ENCODE results near the gene IGFL3. TPM values are rescaled to one million over a fixed set of nuclear protein-coding genes. Genes with fewer than 3 reads are reported as not detected.
A peak's percentile ranks its signal among the peaks of the same experiment; 100 is the strongest.

The IGFL3 gene
- polyA plus RNA-seq, 1 of the 3 experiments (the other 2 are of a cell fraction), result not detected

GRCh38 chr19:46133777-46134241, 9.3 kb upstream of the IGFL3 start (continued):
- TF ChIP-seq MAX (IDR thresholded peaks at IDR 0.05; ENCODE audit: low read depth) (no peak), MEF2A (IDR thresholded peaks at IDR 0.05; ENCODE audit: borderline replicate concordance, low read depth) (no peak), RAD21 (IDR thresholded peaks at IDR 0.05; ENCODE audit: low read length) (no peak), MXI1 (IDR thresholded peaks at IDR 0.05; ENCODE audit: low read depth, low read length) (no peak), TAF1 (IDR thresholded peaks at IDR 0.05; ENCODE audit: borderline replicate concordance, low read depth, low read length) (no peak), GATA2 (CRISPR knock-in tag; IDR thresholded peaks at IDR 0.05) (no peak), FOXJ3 (CRISPR knock-in tag; IDR thresholded peaks at IDR 0.05) (no peak), ELF1 (IDR thresholded peaks at IDR 0.05) (no peak)

- POLR2A ChIA-PET, result no interaction called here
- peaks cover 0 to 11% of the 10 kb centered on the region in 2 experiments; a peak in 2 of 4 replicates for H3K4me1 ChIP-seq (ENCODE audit: control insufficient read depth in 1 of 2, insufficient read depth in 2 of 2, low read depth in 1 of 2, low read length in 1 of 2)
- peak overlapping the region; percentile 75 for H3K4me2 ChIP-seq
- CTCF ChIA-PET, result no interaction called here
- no peaks in the 10 kb centered on the region for H3K79me2 ChIP-seq (ENCODE audit: insufficient read depth)
- H3K9me2 ChIP-seq, result no peaks in the 10 kb centered on the region
- H3F3A ChIP-seq (replicated peaks; ENCODE audit: insufficient read depth), result peaks cover 38% of the 10 kb centered on the region
- peak overlapping the region; percentile 19; the same call in 1 of the 2 replicates for H2AFZ ChIP-seq (ENCODE audit: low read depth)
- WGBS (ENCODE audit: low lambda C conversion rate), result 37% methylated on average over 6 of the region's 6 CpGs
- no peaks in the 10 kb centered on the region for H3K27me3 ChIP-seq (ENCODE audit: insufficient read depth)
- DNase-seq, result no peak
- peak overlapping the region; percentile 93 to 98 for H3K27ac ChIP-seq (ENCODE audit: low read depth in 2 of 2, low read length in 1 of 2)
- H3K36me3 ChIP-seq (replicated peaks in 1 of 2; ENCODE audit: control insufficient read depth in 1 of 2, insufficient read depth in 2 of 2, low read length in 1 of 2), result no peaks in the 10 kb centered on the region
- no peaks in the 10 kb centered on the region for H4K20me1 ChIP-seq (ENCODE audit: insufficient read depth)
- no peaks in the 10 kb centered on the region for H3K9me3 ChIP-seq
- peak overlapping the region; percentile 42 to 55; a peak in 3 of 4 replicates for H3K4me3 ChIP-seq (ENCODE audit: low read depth in 2 of 2, low read length in 1 of 2)
- peak overlapping the region; percentile 77 for H3K9ac ChIP-seq
- no peak for TF ChIP-seq CTCF (IDR thresholded peaks at IDR 0.05)
- no peak; the same call in 1 of the 2 replicates for TF ChIP-seq GABPA (IDR thresholded peaks at IDR 0.05; ENCODE audit: low read depth)
- no peak for TF ChIP-seq SMC3 (IDR thresholded peaks at IDR 0.05; ENCODE audit: low read depth, low read length)
- peak; percentile 61 for TF ChIP-seq ELF1 (IDR thresholded peaks at IDR 0.05)
- TF ChIP-seq MXI1 (IDR thresholded peaks at IDR 0.05; ENCODE audit: low read depth, low read length), result no peak
- no peak for TF ChIP-seq USF2 (IDR thresholded peaks at IDR 0.05; ENCODE audit: borderline replicate concordance, low read depth, low read length)
- TF ChIP-seq MEF2A (IDR thresholded peaks at IDR 0.05; ENCODE audit: borderline replicate concordance, low read depth), result no peak
- no peak for TF ChIP-seq RFX5 (IDR thresholded peaks at IDR 0.05; ENCODE audit: low read length)
- TF ChIP-seq TAF1 (IDR thresholded peaks at IDR 0.05; ENCODE audit: borderline replicate concordance, low read depth, low read length), result peak; percentile 74
- TF ChIP-seq NRF1 (IDR thresholded peaks at IDR 0.05; ENCODE audit: low read depth, low read length), result no peak
- TF ChIP-seq MAX (IDR thresholded peaks at IDR 0.05; ENCODE audit: low read depth), result peak; percentile 58; the same call in 1 of the 2 replicates
- TF ChIP-seq FOXJ3 (CRISPR knock-in tag; IDR thresholded peaks at IDR 0.05), result no peak
- no peak; the same call in 1 of the 2 replicates for TF ChIP-seq RXRA (IDR thresholded peaks at IDR 0.05; ENCODE audit: borderline replicate concordance, low read depth)
- peak; percentile 26; the same call in 1 of the 2 replicates for TF ChIP-seq TEAD4 (IDR thresholded peaks at IDR 0.05; ENCODE audit: borderline replicate concordance, insufficient read depth)
- no peak for TF ChIP-seq USF1 (IDR thresholded peaks at IDR 0.05; ENCODE audit: borderline replicate concordance, low read depth)
- TF ChIP-seq ZBTB33 (IDR thresholded peaks at IDR 0.05; ENCODE audit: borderline replicate concordance, low read depth), result no peak
- TF ChIP-seq SIN3A (IDR thresholded peaks at IDR 0.05; ENCODE audit: borderline replicate concordance, low read depth, low read length), result no peak
- TF ChIP-seq NFIC (IDR thresholded peaks at IDR 0.05; ENCODE audit: borderline replicate concordance), result no peak
- TF ChIP-seq RCOR1 (IDR thresholded peaks at IDR 0.05; ENCODE audit: low read length), result no peak
- peak in 1 of 2 experiments; percentile 56; a peak in 1 of 4 replicates for TF ChIP-seq EP300 (IDR thresholded peaks at IDR 0.05; ENCODE audit: borderline replicate concordance in 1 of 2, low read depth in 1 of 2, low read length in 1 of 2)
- 0 out of 2 replicates have a peak, but pooled peaks have one; percentile 50 for TF ChIP-seq PBX3 (IDR thresholded peaks at IDR 0.05)
- peak; percentile 97 for TF ChIP-seq POLR2AphosphoS5 (IDR thresholded peaks at IDR 0.05; ENCODE audit: low read depth, low read length)
These were observed 8.7 kb upstream of the IGFL3 start for GRCh38 chr19:46133101-46133627.

All from SK-N-SH (cell line).